Ascending aorta (tissue), 2 donors: Measurements from ENCODE around the gene INPP5A. TPM values are rescaled to one million over a fixed set of nuclear protein-coding genes. Genes with fewer than 3 reads are reported as not detected.

Source experiments
- DNase-seq, 2 donors: peaks; one replicate each; pipeline ENCODE4 v3.0.0-alpha.2; 2019; ENCODE audit warnings: low spot score in 2 of 2
- H3K27ac ChIP-seq, 2 donors: fragments of 200-600 bp; sonication (generic); one replicate each; pipeline ENCODE4 v1.5.1; 2016 to 2017; ENCODE audit warnings: mild to moderate bottlenecking in 1 of 2
- H3K27me3 ChIP-seq: fragments of 200-600 bp; sonication (generic); one replicate; pipeline ENCODE4 v1.5.1; 2017
- H3K36me3 ChIP-seq, 2 donors: fragments of 200-600 bp; sonication (generic); one replicate each; pipeline ENCODE4 v1.5.1; 2016
- H3K4me1 ChIP-seq, 2 donors: fragments of 200-600 bp; sonication (generic); one replicate each; pipeline ENCODE4 v1.5.1; 2016 to 2017; ENCODE audit warnings: mild to moderate bottlenecking in 1 of 2
- H3K4me3 ChIP-seq, 2 donors: fragments of 200-600 bp; sonication (generic); one replicate each; pipeline ENCODE4 v1.5.1; 2016 to 2017; ENCODE audit warnings: mild to moderate bottlenecking in 1 of 2
- H3K9me3 ChIP-seq, 2 donors: fragments of 200-600 bp; sonication (generic); one replicate each; pipeline ENCODE4 v1.5.1; 2016
- intact Hi-C: fragments of 100-400 bp; cut with DNase I; formaldehyde crosslinking; loops from one replicate; pipeline ENCODE4 v1.15.1; 2023
- total RNA-seq: library from RNA; depleted of rRNA; stranded (reverse); fragments of >200 nt; gene quantifications from one replicate; pipeline ENCODE4 v1.1.0, GENCODE V29; 2016
- TF ChIP-seq, protein P1 (sequence below), 3 experiments: fragments of 200-600 bp in 2 of 3; fragments of 450-650 bp in 1 of 3; sonication (generic) in 2 of 3; IDR thresholded peaks; one replicate each; pipeline ENCODE4 v1.5.1; 2016 to 2019; ENCODE audit warnings: antibody characterized with exemption in 3 of 3, mild to moderate bottlenecking in 1 of 3, moderate library complexity in 1 of 3

INPP5A gene
- total RNA-seq, 1 donor from 2014 or later, result 81.2 TPM

DNA sequence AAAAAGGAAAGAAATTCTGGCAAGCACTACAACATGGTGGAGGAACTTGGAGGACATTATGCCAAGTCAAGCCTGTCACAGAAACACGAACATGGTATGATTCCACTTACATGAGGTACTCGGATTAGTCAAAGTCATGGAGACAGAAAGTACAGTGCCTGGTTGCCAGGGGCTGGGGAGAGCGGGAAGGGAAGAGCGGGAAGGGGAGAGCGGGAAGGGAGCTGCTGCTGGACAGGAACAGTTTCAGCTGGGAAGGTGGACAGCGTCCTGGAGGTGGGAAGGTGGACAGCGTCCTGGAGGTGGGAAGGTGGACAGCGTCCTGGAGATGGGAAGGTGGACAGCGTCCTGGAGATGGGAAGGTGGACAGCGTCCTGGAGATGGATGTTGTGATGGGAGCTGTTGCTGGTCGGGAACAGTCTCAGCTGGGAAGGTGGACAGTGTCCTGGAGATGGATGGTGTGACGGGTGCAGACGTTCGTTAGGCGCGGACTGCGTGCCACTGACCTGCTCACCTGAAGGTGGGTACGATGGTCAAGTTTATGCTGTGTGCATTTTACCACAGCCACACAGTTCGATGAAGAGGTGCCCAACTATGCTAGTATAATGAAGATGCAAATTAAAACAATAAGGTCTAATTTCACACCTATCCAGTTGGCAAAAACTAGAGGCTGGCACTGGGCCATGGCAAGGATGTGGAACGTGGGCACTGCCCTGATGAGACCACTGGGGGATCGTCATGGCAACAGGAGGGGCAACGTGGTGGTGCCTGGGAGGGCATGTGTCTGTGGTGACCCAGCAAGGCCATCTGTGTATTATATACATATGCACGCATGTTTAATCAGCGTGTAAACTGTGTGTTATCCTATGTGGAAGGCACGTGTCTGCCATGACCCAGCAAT is 144.5 kb downstream of the INPP5A start:
- intact Hi-C loops, result no loop called here
- TF ChIP-seq, protein P1, sequence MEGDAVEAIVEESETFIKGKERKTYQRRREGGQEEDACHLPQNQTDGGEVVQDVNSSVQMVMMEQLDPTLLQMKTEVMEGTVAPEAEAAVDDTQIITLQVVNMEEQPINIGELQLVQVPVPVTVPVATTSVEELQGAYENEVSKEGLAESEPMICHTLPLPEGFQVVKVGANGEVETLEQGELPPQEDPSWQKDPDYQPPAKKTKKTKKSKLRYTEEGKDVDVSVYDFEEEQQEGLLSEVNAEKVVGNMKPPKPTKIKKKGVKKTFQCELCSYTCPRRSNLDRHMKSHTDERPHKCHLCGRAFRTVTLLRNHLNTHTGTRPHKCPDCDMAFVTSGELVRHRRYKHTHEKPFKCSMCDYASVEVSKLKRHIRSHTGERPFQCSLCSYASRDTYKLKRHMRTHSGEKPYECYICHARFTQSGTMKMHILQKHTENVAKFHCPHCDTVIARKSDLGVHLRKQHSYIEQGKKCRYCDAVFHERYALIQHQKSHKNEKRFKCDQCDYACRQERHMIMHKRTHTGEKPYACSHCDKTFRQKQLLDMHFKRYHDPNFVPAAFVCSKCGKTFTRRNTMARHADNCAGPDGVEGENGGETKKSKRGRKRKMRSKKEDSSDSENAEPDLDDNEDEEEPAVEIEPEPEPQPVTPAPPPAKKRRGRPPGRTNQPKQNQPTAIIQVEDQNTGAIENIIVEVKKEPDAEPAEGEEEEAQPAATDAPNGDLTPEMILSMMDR (IDR thresholded peaks at IDR 0.05), result no peak
- no peaks in the 10 kb centered on the region for H3K9me3 ChIP-seq
- DNase-seq, result peak in 1 of 2 donors; percentile 52
- no peaks in the 10 kb centered on the region for H3K36me3 ChIP-seq
- no peak overlapping the region for H3K27ac ChIP-seq
- no peaks in the 10 kb centered on the region for H3K27me3 ChIP-seq
- peaks cover 3 to 13% of the 10 kb centered on the region in 2 donors for H3K4me1 ChIP-seq
- no peak overlapping the region for H3K4me3 ChIP-seq

DNA sequence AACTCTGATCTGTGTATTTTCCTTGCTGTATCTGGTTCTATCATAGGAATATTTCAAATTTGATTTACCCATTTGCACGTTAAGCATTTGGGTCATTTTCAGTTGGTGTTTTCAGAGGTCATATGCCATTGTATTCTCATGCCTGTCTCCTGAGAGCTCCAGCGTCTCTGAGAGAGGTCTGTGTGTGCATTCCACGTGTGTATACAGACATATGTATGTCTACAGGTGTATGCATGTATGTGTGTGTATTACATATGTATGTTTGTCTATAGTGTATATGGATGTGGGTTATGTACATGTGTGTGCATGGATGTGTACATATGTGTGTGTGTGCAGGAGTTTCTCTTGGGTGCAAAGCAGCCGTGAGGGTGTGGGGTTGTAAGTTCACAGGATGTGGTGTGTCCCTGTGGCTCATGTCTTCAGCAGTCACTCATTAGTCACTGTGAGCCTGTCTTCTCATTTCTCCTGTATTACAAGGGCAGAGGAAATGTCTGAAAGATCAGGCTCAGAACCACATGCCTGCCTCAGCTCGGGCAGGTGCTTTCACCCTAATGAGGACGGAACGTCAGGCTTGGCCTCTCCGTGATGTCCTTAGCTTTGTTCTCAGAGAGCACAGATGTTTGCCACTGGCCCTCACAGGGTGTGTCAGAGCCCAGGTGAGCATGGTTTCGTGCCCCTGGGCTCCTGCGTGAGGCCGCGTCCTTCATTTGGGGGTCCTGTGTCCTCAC is 146.7 kb downstream of the INPP5A start:
- H3K36me3 ChIP-seq, result no peaks in the 10 kb centered on the region
- H3K27ac ChIP-seq, result no peak overlapping the region
- no peaks in the 10 kb centered on the region for H3K9me3 ChIP-seq
- H3K4me3 ChIP-seq, result no peak overlapping the region
- H3K4me1 ChIP-seq, result peaks cover 3 to 13% of the 10 kb centered on the region in 2 donors
- DNase-seq, result peak in 1 of 2 donors; percentile 48
- TF ChIP-seq, protein P1 (IDR thresholded peaks at IDR 0.05), result no peak
- no peaks in the 10 kb centered on the region for H3K27me3 ChIP-seq
- intact Hi-C loops, result no loop called here

DNA sequence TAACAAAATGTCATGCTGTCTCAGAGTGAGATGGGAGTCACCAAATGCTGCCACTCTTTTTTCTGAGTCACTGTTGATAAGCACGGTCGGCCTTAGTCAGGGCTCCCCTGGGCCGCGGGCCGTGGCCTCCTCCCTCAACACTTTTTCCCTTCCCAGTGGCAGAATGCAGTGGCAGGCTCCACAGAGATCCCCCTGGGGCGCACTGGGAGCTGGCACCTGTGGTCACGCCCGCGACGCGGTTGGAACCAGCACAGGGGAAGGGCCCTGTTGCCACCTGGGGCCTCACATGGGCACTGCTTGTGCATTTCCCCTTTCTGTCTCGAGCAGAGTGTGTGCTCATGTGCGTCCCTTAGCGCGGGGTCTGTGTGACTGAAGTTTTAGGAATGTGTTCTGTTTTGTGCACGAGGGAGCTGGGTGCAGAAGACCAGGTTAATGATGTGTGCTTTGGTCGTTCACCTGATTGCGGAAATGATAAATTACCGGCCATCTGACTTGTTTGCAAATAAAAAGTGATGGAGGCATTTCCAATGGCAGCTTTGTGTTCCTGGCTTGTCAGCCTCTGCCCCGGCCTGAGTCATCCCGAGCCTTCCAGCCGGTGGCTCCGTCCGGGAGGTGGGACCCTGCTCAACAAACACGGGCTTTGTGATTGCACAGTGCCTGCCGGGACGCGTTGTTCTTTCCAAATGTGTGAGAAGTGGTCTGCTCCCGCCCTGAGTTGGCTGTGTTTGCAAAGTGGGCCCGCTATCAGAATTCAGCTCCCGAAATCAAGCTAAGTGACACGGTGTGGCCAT is 147.7 kb downstream of the INPP5A start:
- DNase-seq, result peak in 1 of 2 donors; percentile 65
- Histone ChIP-seq H3K27ac (peak overlapping the region; percentile 6 to 48), H3K4me1 (peaks cover 3 to 13% of the 10 kb centered on the region in 2 donors), H3K9me3 (no peaks in the 10 kb centered on the region), H3K4me3 (no peak overlapping the region), H3K27me3 (no peaks in the 10 kb centered on the region), H3K36me3 (peaks cover under 1 to 7% of the 10 kb centered on the region in 2 donors)
- intact Hi-C loops, result no loop called here
- TF ChIP-seq, protein P1 (IDR thresholded peaks at IDR 0.05), result no peak

DNA sequence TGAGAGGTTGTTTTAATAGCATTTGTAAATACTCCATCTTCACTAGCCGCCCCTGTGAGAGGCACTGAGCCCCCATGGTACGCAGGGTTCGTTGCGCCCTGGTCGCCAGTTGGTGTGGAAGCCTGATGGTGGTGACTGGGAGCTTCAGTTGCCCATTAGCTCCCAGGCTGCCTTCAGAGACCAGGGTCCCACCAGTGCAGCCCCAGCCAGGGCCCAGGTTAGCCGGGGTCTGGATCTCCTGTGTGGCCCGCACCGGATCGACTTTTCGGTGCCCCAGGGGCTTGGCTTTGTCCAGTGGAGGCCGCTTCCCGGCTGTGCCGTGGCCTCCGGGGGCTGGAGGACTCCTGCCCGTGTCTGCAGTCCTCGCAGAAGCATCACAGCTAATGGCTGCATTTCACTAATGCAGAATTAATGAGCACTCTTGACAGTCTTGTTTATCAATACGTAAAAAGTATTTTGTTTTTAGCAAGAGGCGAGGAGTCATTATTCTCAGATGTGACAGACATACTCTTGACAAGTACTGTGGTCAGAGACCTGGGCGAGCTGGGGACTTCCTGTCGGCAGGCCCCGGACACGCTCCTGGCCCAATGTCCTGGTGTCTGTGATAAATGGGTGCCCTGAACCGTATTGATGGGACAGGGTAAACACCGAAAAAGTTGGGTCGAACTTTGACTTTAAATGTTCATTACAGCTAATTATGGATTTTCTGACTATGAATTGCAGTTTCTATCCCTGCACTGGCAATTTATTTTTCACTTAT is 148.5 kb downstream of the INPP5A start:
- Histone ChIP-seq H3K27ac (no peak overlapping the region), H3K27me3 (no peaks in the 10 kb centered on the region), H3K36me3 (peaks cover 8 to 16% of the 10 kb centered on the region in 2 donors), H3K9me3 (no peaks in the 10 kb centered on the region), H3K4me1 (peaks cover 3 to 13% of the 10 kb centered on the region in 2 donors), H3K4me3 (no peak overlapping the region)
- DNase-seq, result peak in 1 of 2 donors; percentile 63
- intact Hi-C loops, result no loop called here
- TF ChIP-seq, protein P1 (IDR thresholded peaks at IDR 0.05), result no peak
